DND-41 (cell line): ENCODE data around the gene RIOX2.

ENCODE experiments used
- ATAC-seq: fragments of 200-7000 bp; cut with Tn5 transposase; 3 replicates; pipeline ENCODE4 v1.9.1; 2021; ENCODE audit warnings: low read depth; ENCODE audit not compliant: insufficient read depth
- DNase-seq: peaks from one replicate; pipeline ENCODE4 v3.0.0-alpha.2; 2020
- H2AFZ ChIP-seq: 2 replicates; pipeline ENCODE4 v1.6.0; 2012; ENCODE audit warnings: low read depth, low read length
- H3K27ac ChIP-seq: 2 replicates; pipeline ENCODE4 v1.5.1; 2012; ENCODE audit warnings: low read length, inconsistent platforms
- H3K27me3 ChIP-seq: fragments of 200-600 bp; sonication (generic); 2 replicates; pipeline ENCODE4 v1.6.0; 2012; ENCODE audit warnings: low read length, mild to moderate bottlenecking, inconsistent platforms; ENCODE audit not compliant: insufficient read depth, poor library complexity
- H3K36me3 ChIP-seq: 2 replicates; pipeline ENCODE4 v1.5.1; 2012; ENCODE audit warnings: low read length, inconsistent platforms; ENCODE audit not compliant: insufficient read depth
- H3K4me1 ChIP-seq: 2 replicates; pipeline ENCODE4 v1.5.1; 2012; ENCODE audit warnings: mild to moderate bottlenecking, low read length; ENCODE audit not compliant: insufficient read depth
- H3K4me2 ChIP-seq: 2 replicates; pipeline ENCODE4 v1.6.0; 2012; ENCODE audit warnings: mild to moderate bottlenecking, moderate library complexity, low read length, inconsistent platforms; ENCODE audit not compliant: insufficient read depth
- H3K4me3 ChIP-seq, 2 experiments: fragments of 200-600 bp in 1 of 2; shearing (Covaris generic) in 1 of 2; 2 replicates each; pipeline ENCODE4 v1.5.1; 2012 to 2016; ENCODE audit warnings: inconsistent platforms in 2 of 2, low read length in 2 of 2, mild to moderate bottlenecking in 2 of 2, low read depth in 1 of 2, moderate library complexity in 1 of 2
- H3K79me2 ChIP-seq: 2 replicates; pipeline ENCODE4 v1.6.0; 2012; ENCODE audit warnings: low read length, inconsistent platforms; ENCODE audit not compliant: insufficient read depth
- H3K9ac ChIP-seq: 2 replicates; pipeline ENCODE4 v1.6.0; 2012; ENCODE audit warnings: low read depth, mild to moderate bottlenecking, inconsistent platforms, low read length, moderate library complexity
- H3K9me3 ChIP-seq: 2 replicates; pipeline ENCODE4 v1.5.1; 2012; ENCODE audit warnings: low read length, moderate library complexity, mild to moderate bottlenecking, inconsistent platforms; ENCODE audit not compliant: insufficient read depth, severe bottlenecking
- H4K20me1 ChIP-seq: 2 replicates; pipeline ENCODE4 v1.6.0; 2012; ENCODE audit warnings: low read length; ENCODE audit not compliant: insufficient read depth
- EZH2 ChIP-seq: IDR thresholded peaks from 3 replicates; pipeline ENCODE4 v1.6.1; 2012; ENCODE audit warnings: borderline replicate concordance, low read depth, mild to moderate bottlenecking, moderate library complexity, low read length, inconsistent platforms; ENCODE audit not compliant: severe bottlenecking
- TF ChIP-seq, protein P1 (sequence below): IDR thresholded peaks from 2 replicates; pipeline ENCODE4 v1.5.1; 2012; ENCODE audit warnings: borderline replicate concordance, low read length, moderate library complexity, mild to moderate bottlenecking; ENCODE audit not compliant: poor library complexity, severe bottlenecking; ENCODE audit errors: extremely low read depth

Gene RIOX2

DNA sequence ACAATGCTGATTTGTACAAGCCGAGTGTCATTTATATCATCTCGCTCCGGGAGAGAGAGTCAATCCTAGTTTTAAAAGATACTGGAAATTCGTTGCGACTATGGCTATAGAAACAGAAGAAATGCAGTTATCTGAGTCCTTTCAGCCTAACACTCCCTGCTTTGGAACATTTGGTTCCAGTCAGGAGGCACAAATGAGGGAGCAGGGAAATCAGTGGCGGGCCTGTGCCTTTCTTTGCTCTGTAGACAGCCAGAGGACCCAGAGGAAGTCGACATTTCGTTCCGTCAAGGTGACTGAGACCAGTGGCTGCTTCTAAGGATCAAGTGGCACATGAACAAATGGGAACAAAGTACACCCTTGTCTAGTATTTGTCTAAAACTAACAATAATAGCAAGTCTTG is 745 bp upstream of the RIOX2 start:
- peak overlapping the region; percentile 61 for H3K9ac ChIP-seq
- no peaks in the 10 kb centered on the region for H3K27me3 ChIP-seq
- H2AFZ ChIP-seq: peak overlapping the region; percentile 79
- H4K20me1 ChIP-seq: no peaks in the 10 kb centered on the region
- DNase-seq (no peak), ATAC-seq (no peak)
- peaks cover 29% of the 10 kb centered on the region; the same call in 1 of the 2 replicates for H3K79me2 ChIP-seq
- TF ChIP-seq EZH2: no peak
- TF ChIP-seq, protein P1, sequence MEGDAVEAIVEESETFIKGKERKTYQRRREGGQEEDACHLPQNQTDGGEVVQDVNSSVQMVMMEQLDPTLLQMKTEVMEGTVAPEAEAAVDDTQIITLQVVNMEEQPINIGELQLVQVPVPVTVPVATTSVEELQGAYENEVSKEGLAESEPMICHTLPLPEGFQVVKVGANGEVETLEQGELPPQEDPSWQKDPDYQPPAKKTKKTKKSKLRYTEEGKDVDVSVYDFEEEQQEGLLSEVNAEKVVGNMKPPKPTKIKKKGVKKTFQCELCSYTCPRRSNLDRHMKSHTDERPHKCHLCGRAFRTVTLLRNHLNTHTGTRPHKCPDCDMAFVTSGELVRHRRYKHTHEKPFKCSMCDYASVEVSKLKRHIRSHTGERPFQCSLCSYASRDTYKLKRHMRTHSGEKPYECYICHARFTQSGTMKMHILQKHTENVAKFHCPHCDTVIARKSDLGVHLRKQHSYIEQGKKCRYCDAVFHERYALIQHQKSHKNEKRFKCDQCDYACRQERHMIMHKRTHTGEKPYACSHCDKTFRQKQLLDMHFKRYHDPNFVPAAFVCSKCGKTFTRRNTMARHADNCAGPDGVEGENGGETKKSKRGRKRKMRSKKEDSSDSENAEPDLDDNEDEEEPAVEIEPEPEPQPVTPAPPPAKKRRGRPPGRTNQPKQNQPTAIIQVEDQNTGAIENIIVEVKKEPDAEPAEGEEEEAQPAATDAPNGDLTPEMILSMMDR: no peak
- peaks cover 50% of the 10 kb centered on the region for H3K4me1 ChIP-seq
- H3K9me3 ChIP-seq: no peaks in the 10 kb centered on the region
- peak overlapping the region; percentile 1 to 61; a peak in 3 of 4 replicates for H3K4me3 ChIP-seq
- H3K36me3 ChIP-seq: no peaks in the 10 kb centered on the region
- H3K27ac ChIP-seq: peak overlapping the region; percentile 36; the same call in 1 of the 2 replicates
- H3K4me2 ChIP-seq: peak overlapping the region; percentile 60

DNA sequence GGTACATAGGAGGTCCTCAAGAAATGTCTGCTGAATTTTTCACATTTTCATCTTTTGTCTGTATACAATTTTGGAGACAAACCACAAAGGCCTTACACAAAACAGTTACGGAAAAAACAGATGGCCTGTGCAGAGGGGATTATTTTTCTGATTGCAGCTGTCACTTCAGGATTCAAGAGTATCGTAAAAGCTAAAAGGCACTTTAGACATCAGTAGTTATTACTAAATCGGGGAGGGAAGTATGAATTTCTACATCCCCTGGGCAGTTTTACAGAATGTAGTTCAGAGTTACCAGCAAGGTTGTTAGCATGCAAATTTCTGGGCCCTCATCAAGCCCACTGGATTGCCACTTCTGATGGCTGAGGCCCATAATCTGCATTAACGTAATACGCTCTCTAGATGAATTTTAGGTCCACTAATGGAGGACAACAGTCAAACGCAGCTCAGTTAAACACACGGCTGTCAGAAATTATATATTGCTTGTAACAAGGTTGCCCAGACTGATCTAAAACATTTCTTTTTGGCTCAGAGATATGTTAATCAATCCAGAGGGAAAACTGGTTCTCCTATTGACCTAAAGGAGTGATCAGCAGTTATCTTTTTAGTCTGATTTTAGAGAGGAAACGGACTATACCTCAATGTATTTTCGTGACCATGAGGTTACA is 1.1 kb downstream of the RIOX2 start:
- H3K9me3 ChIP-seq: no peaks in the 10 kb centered on the region
- peak overlapping the region; percentile 10; the same call in 1 of the 2 replicates for H3K27ac ChIP-seq
- ATAC-seq (no peak), DNase-seq (no peak)
- H3K4me2 ChIP-seq: peak overlapping the region; percentile 60
- H3K9ac ChIP-seq: peak overlapping the region; percentile 61
- peaks cover 29% of the 10 kb centered on the region; the same call in 1 of the 2 replicates for H3K79me2 ChIP-seq
- peak overlapping the region; percentile 63 for H2AFZ ChIP-seq
- H3K4me1 ChIP-seq: peaks cover 52% of the 10 kb centered on the region
- TF ChIP-seq, protein P1: no peak
- TF ChIP-seq EZH2: no peak
- H4K20me1 ChIP-seq: no peaks in the 10 kb centered on the region
- no peaks in the 10 kb centered on the region for H3K27me3 ChIP-seq
- H3K36me3 ChIP-seq: peaks cover 6% of the 10 kb centered on the region; the same call in 1 of the 2 replicates
- H3K4me3 ChIP-seq: peak overlapping the region; percentile 1 to 61; a peak in 3 of 4 replicates

DNA sequence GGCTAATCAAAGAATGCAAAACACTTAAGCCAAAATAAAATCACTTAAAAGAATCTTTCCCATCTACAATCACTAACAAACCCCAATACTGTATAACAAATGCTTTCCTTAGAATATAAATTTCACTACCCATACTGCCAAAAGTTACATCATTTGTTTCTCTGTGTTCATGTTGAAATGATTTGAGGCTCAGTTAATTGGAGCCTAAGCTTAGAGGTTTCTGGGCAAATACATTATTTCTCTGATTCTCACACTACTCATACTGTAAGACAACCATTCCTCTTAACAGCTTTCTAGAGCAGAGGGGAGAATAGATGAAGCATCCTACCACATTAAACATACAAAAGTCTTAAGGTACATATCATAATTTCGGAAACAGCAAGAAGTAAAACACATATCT is 2.1 kb downstream of the RIOX2 start:
- Histone ChIP-seq H3K9ac (no peak overlapping the region), H2AFZ (no peak overlapping the region), H3K9me3 (no peaks in the 10 kb centered on the region), H3K4me1 (peaks cover 52% of the 10 kb centered on the region), H3K27ac (no peak overlapping the region), H3K27me3 (no peaks in the 10 kb centered on the region), H3K4me3 (no peak overlapping the region), H3K36me3 (peaks cover 6% of the 10 kb centered on the region; the same call in 1 of the 2 replicates), H4K20me1 (no peaks in the 10 kb centered on the region), H3K4me2 (peak overlapping the region; percentile 60), H3K79me2 (peaks cover 29% of the 10 kb centered on the region; the same call in 1 of the 2 replicates)
- no peak for DNase-seq
- no peak for ATAC-seq
- TF ChIP-seq, protein P1: no peak
- no peak for TF ChIP-seq EZH2
